ENCODE data around the gene SLC44A1.
A peak's percentile ranks its signal among the peaks of the same experiment; 100 is the strongest.

Gene SLC44A1

GRCh38 chr9:105406369-105406768 lies 161.9 kb downstream of the SLC44A1 start:
- H3K36me3 ChIP-seq (ENCODE audit: control insufficient read depth in 5 of 5, insufficient read depth in 5 of 5, low read length in 5 of 5): no peaks in the 10 kb centered on the region
- H3K27me3 ChIP-seq (ENCODE audit: control insufficient read depth in 5 of 5, insufficient read depth in 4 of 5, low read length in 5 of 5): no peaks in the 10 kb centered on the region
- H3K9me3 ChIP-seq (ENCODE audit: control insufficient read depth in 5 of 5, low read length in 5 of 5): peaks cover 0 to 6% (median 3%) of the 10 kb centered on the region in 5 donors
- H3K4me1 ChIP-seq (ENCODE audit: control insufficient read depth in 5 of 5, insufficient read depth in 5 of 5, low read length in 5 of 5): no peaks in the 10 kb centered on the region
- no peak overlapping the region for H3K9ac ChIP-seq (ENCODE audit: low read length in 5 of 5)
- no peak overlapping the region for H3K27ac ChIP-seq (ENCODE audit: low read depth, low read length)
- H3K4me3 ChIP-seq (ENCODE audit: low read depth in 1 of 5, low read length in 5 of 5): no peak overlapping the region

- H3K9ac ChIP-seq (ENCODE audit: low read length in 5 of 5): no peak overlapping the region
- no peaks in the 10 kb centered on the region for H3K27me3 ChIP-seq (ENCODE audit: control insufficient read depth in 5 of 5, insufficient read depth in 4 of 5, low read length in 5 of 5)
- H3K27ac ChIP-seq (ENCODE audit: low read depth, low read length): no peak overlapping the region
- H3K4me3 ChIP-seq (ENCODE audit: low read depth in 1 of 5, low read length in 5 of 5): no peak overlapping the region
- H3K4me1 ChIP-seq (ENCODE audit: control insufficient read depth in 5 of 5, insufficient read depth in 5 of 5, low read length in 5 of 5): peaks cover 2 to 11% (median 5%) of the 10 kb centered on the region in 5 donors
- no peaks in the 10 kb centered on the region for H3K36me3 ChIP-seq (ENCODE audit: control insufficient read depth in 5 of 5, insufficient read depth in 5 of 5, low read length in 5 of 5)
- peaks cover 0 to 11% (median 7%) of the 10 kb centered on the region in 5 donors for H3K9me3 ChIP-seq (ENCODE audit: control insufficient read depth in 5 of 5, low read length in 5 of 5)
These were observed 169.1 kb downstream of the SLC44A1 start for GRCh38 chr9:105413525-105413924.

- H3K9ac ChIP-seq (ENCODE audit: low read length in 5 of 5): no peak overlapping the region
- no peak overlapping the region for H3K27ac ChIP-seq (ENCODE audit: low read depth, low read length)
- H3K36me3 ChIP-seq (ENCODE audit: control insufficient read depth in 5 of 5, insufficient read depth in 5 of 5, low read length in 5 of 5): no peaks in the 10 kb centered on the region
These were observed 170.7 kb downstream of the SLC44A1 start for GRCh38 chr9:105414947-105415661.

GRCh38 chr9:105415662-105415980 lies 171.2 kb downstream of the SLC44A1 start:
- H3K27ac ChIP-seq (ENCODE audit: low read depth, low read length): no peak overlapping the region
- H3K4me3 ChIP-seq (ENCODE audit: low read depth in 1 of 5, low read length in 5 of 5): no peak overlapping the region
- H3K9ac ChIP-seq (ENCODE audit: low read length in 5 of 5): no peak overlapping the region
- no peaks in the 10 kb centered on the region for H3K36me3 ChIP-seq (ENCODE audit: control insufficient read depth in 5 of 5, insufficient read depth in 5 of 5, low read length in 5 of 5)
- no peaks in the 10 kb centered on the region for H3K27me3 ChIP-seq (ENCODE audit: control insufficient read depth in 5 of 5, insufficient read depth in 4 of 5, low read length in 5 of 5)
- H3K9me3 ChIP-seq (ENCODE audit: control insufficient read depth in 5 of 5, low read length in 5 of 5): peaks cover 0 to 10% (median 7%) of the 10 kb centered on the region in 5 donors
- H3K4me1 ChIP-seq (ENCODE audit: control insufficient read depth in 5 of 5, insufficient read depth in 5 of 5, low read length in 5 of 5): peaks cover 2 to 13% (median 9%) of the 10 kb centered on the region in 5 donors

More at GRCh38 chr9:105414947-105415661, 170.7 kb downstream of the SLC44A1 start:
- Histone ChIP-seq H3K4me1 (ENCODE audit: control insufficient read depth in 5 of 5, insufficient read depth in 5 of 5, low read length in 5 of 5) (peaks cover 2 to 13% (median 9%) of the 10 kb centered on the region in 5 donors), H3K27me3 (ENCODE audit: control insufficient read depth in 5 of 5, insufficient read depth in 4 of 5, low read length in 5 of 5) (no peaks in the 10 kb centered on the region), H3K9me3 (ENCODE audit: control insufficient read depth in 5 of 5, low read length in 5 of 5) (peaks cover 0 to 11% (median 7%) of the 10 kb centered on the region in 5 donors), H3K4me3 (ENCODE audit: low read depth in 1 of 5, low read length in 5 of 5) (no peak overlapping the region)

GRCh38 chr9:105416840-105417239 lies 172.4 kb downstream of the SLC44A1 start:
- Histone ChIP-seq H3K9me3 (ENCODE audit: control insufficient read depth in 5 of 5, low read length in 5 of 5) (peaks cover 0 to under 1% (median 0%) of the 10 kb centered on the region in 5 donors), H3K9ac (ENCODE audit: low read length in 5 of 5) (no peak overlapping the region), H3K36me3 (ENCODE audit: control insufficient read depth in 5 of 5, insufficient read depth in 5 of 5, low read length in 5 of 5) (no peaks in the 10 kb centered on the region), H3K27ac (ENCODE audit: low read depth, low read length) (no peak overlapping the region), H3K4me1 (ENCODE audit: control insufficient read depth in 5 of 5, insufficient read depth in 5 of 5, low read length in 5 of 5) (peaks cover 2 to 13% (median 9%) of the 10 kb centered on the region in 5 donors), H3K4me3 (ENCODE audit: low read depth in 1 of 5, low read length in 5 of 5) (no peak overlapping the region), H3K27me3 (ENCODE audit: control insufficient read depth in 5 of 5, insufficient read depth in 4 of 5, low read length in 5 of 5) (no peaks in the 10 kb centered on the region)

- H3K4me3 ChIP-seq (ENCODE audit: low read depth in 1 of 5, low read length in 5 of 5): no peak overlapping the region
- no peaks in the 10 kb centered on the region for H3K36me3 ChIP-seq (ENCODE audit: control insufficient read depth in 5 of 5, insufficient read depth in 5 of 5, low read length in 5 of 5)
- H3K9me3 ChIP-seq (ENCODE audit: control insufficient read depth in 5 of 5, low read length in 5 of 5): no peaks in the 10 kb centered on the region
- H3K9ac ChIP-seq (ENCODE audit: low read length in 5 of 5): peak overlapping the region in 1 of 5 donors; percentile 6
- no peak overlapping the region for H3K27ac ChIP-seq (ENCODE audit: low read depth, low read length)
- no peaks in the 10 kb centered on the region for H3K27me3 ChIP-seq (ENCODE audit: control insufficient read depth in 5 of 5, insufficient read depth in 4 of 5, low read length in 5 of 5)
- peaks cover 2 to 9% (median 5%) of the 10 kb centered on the region in 5 donors for H3K4me1 ChIP-seq (ENCODE audit: control insufficient read depth in 5 of 5, insufficient read depth in 5 of 5, low read length in 5 of 5)
These were observed 174.4 kb downstream of the SLC44A1 start for GRCh38 chr9:105418588-105419500.

GRCh38 chr9:105419816-105420597 lies 175.6 kb downstream of the SLC44A1 start:
- Histone ChIP-seq H3K4me1 (ENCODE audit: control insufficient read depth in 5 of 5, insufficient read depth in 5 of 5, low read length in 5 of 5) (peaks cover 2 to 9% (median 5%) of the 10 kb centered on the region in 5 donors), H3K36me3 (ENCODE audit: control insufficient read depth in 5 of 5, insufficient read depth in 5 of 5, low read length in 5 of 5) (no peaks in the 10 kb centered on the region), H3K27ac (ENCODE audit: low read depth, low read length) (no peak overlapping the region), H3K4me3 (ENCODE audit: low read depth in 1 of 5, low read length in 5 of 5) (no peak overlapping the region), H3K27me3 (ENCODE audit: control insufficient read depth in 5 of 5, insufficient read depth in 4 of 5, low read length in 5 of 5) (no peaks in the 10 kb centered on the region), H3K9me3 (ENCODE audit: control insufficient read depth in 5 of 5, low read length in 5 of 5) (no peaks in the 10 kb centered on the region), H3K9ac (ENCODE audit: low read length in 5 of 5) (no peak overlapping the region)

GRCh38 chr9:105421154-105421553 lies 176.7 kb downstream of the SLC44A1 start:
- Histone ChIP-seq H3K27ac (ENCODE audit: low read depth, low read length) (no peak overlapping the region), H3K9ac (ENCODE audit: low read length in 5 of 5) (no peak overlapping the region), H3K36me3 (ENCODE audit: control insufficient read depth in 5 of 5, insufficient read depth in 5 of 5, low read length in 5 of 5) (no peaks in the 10 kb centered on the region), H3K4me3 (ENCODE audit: low read depth in 1 of 5, low read length in 5 of 5) (no peak overlapping the region), H3K9me3 (ENCODE audit: control insufficient read depth in 5 of 5, low read length in 5 of 5) (no peaks in the 10 kb centered on the region), H3K27me3 (ENCODE audit: control insufficient read depth in 5 of 5, insufficient read depth in 4 of 5, low read length in 5 of 5) (no peaks in the 10 kb centered on the region), H3K4me1 (ENCODE audit: control insufficient read depth in 5 of 5, insufficient read depth in 5 of 5, low read length in 5 of 5) (peaks cover 0 to 6% (median 4%) of the 10 kb centered on the region in 5 donors)

- Histone ChIP-seq H3K9ac (ENCODE audit: low read length in 5 of 5) (no peak overlapping the region), H3K27me3 (ENCODE audit: control insufficient read depth in 5 of 5, insufficient read depth in 4 of 5, low read length in 5 of 5) (no peaks in the 10 kb centered on the region), H3K4me1 (ENCODE audit: control insufficient read depth in 5 of 5, insufficient read depth in 5 of 5, low read length in 5 of 5) (peaks cover 0 to 6% (median 4%) of the 10 kb centered on the region in 5 donors), H3K27ac (ENCODE audit: low read depth, low read length) (no peak overlapping the region), H3K9me3 (ENCODE audit: control insufficient read depth in 5 of 5, low read length in 5 of 5) (no peaks in the 10 kb centered on the region), H3K36me3 (ENCODE audit: control insufficient read depth in 5 of 5, insufficient read depth in 5 of 5, low read length in 5 of 5) (no peaks in the 10 kb centered on the region), H3K4me3 (ENCODE audit: low read depth in 1 of 5, low read length in 5 of 5) (no peak overlapping the region)
These were observed 177.4 kb downstream of the SLC44A1 start for GRCh38 chr9:105421864-105422263.

Measured in subcutaneous abdominal adipose tissue (tissue), 5 donors.